GM10248 (cell line): ENCODE data around the gene IL17RB.

Experiments
- CTCF ChIA-PET: fragments of 300-600 bp; sonication (Branson Sonifier 250); formaldehyde crosslinking; extraction: SDS; loops from one replicate; lab custom pipeline; 2021; ENCODE audit warnings: antibody characterized with exemption; lab: Yijun Ruan, JAX
- POLR2A ChIA-PET: fragments of 350-650 bp; sonication (Branson Sonifier 250); formaldehyde crosslinking; extraction: SDS; loops from one replicate; lab custom pipeline; 2020; ENCODE audit warnings: antibody characterized with exemption; lab: Yijun Ruan, JAX
- DNase-seq: peaks from one replicate; pipeline ENCODE4 v3.0.0; 2012; ENCODE audit errors: extremely low spot score
- CTCF ChIP-seq: IDR thresholded peaks from 2 replicates; pipeline ENCODE4 v1.5.1; 2012; ENCODE audit warnings: mild to moderate bottlenecking, low read depth; ENCODE audit errors: extremely low read depth, missing control alignments, control extremely low read depth

IL17RB gene

DNA sequence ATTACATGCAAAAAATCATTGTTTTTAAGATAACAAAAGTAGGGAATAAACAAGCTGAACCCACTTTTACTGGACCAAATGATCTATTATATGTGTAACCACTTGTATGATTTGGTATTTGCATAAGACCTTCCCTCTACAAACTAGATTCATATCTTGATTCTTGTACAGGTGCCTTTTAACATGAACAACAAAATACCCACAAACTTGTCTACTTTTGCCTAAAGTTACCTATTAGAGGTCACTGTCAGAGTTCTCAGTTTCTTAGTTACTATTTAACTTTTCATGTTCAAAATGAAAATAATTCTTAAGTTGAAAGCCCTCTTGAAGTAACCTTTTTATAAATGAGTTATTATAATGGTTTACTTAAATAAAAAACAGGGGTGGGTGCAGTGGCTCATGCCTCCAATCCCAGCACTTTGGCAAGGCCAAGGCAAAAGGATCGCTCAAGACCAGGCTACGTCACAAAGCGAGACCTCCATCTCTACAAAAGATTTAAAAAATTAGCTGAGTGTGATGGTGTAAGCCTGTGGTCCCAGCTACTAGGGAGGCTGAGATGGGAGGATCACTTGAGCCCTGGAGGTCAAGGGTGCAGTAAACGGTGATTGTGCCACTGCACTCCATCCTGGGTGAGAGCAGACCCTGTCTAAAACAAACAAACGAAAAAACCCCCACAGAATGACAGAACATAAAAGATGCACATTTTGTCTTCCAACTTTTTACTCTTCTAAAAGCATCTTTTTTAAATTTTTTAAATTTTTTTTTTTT lies 19.5 kb downstream of the IL17RB start:
- DNase-seq, result no peak
- POLR2A ChIA-PET, result no interaction called here
- CTCF ChIA-PET, result interaction anchor here (1.9 kb wide), 1 partner anchor 13 kb away, joined by 5 read pairs; no protein-coding TSS in a partner anchor
- TF ChIP-seq CTCF, result no peak

DNA sequence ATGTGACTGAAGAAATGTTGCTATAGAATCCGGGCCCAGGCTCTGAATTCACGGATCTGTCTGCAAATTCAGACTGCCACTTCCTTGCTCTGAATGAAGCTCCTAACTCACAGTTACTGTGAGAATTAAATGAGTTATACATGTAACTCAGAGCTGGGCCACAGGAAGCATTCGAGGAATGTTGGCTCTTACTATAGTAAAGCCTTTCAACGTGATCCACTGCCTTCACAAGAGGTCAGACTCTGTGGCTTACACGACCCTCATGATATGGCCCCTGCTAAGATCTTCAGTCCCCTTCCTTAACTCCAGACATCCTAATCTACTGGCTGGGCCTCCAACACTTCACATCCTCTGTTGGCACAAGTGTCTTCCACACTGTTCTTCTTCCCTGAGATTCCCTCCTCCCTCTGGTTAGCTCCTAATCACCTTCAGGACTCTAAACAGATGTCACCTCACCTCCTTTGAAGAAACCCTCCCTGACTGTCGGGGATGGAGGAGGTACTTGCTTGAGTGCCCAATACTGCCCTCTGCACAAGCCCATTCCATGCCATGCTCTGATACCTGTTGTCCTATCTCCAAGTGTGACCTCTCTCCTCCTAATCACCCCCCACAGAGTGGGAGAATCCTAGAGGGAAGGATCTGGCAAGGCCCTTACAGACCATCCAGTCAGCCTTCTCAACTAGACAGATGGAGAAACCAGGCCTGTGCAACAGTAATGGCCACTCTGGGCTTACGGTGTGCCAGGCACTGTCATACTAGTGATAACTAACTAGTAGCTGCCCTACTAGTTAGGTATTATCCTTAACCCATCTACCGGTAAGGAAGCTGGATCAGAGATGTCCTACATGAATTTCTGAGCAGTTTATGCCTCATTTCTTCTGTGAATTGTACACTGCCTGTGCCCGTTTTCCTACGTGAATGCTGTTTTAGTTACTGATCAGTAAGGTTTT lies 34.3 kb downstream of the IL17RB start:
- POLR2A ChIA-PET, result interaction anchor here (0.6 to 1.2 kb wide), 2 partner anchors 11 kb away, joined by 3 to 4 read pairs; no protein-coding TSS in a partner anchor
- CTCF ChIA-PET, result interaction anchor here (0.9 kb wide), 1 partner anchor 17 kb away, joined by 3 read pairs; no protein-coding TSS in a partner anchor
- no peak for TF ChIP-seq CTCF
- no peak for DNase-seq

DNA sequence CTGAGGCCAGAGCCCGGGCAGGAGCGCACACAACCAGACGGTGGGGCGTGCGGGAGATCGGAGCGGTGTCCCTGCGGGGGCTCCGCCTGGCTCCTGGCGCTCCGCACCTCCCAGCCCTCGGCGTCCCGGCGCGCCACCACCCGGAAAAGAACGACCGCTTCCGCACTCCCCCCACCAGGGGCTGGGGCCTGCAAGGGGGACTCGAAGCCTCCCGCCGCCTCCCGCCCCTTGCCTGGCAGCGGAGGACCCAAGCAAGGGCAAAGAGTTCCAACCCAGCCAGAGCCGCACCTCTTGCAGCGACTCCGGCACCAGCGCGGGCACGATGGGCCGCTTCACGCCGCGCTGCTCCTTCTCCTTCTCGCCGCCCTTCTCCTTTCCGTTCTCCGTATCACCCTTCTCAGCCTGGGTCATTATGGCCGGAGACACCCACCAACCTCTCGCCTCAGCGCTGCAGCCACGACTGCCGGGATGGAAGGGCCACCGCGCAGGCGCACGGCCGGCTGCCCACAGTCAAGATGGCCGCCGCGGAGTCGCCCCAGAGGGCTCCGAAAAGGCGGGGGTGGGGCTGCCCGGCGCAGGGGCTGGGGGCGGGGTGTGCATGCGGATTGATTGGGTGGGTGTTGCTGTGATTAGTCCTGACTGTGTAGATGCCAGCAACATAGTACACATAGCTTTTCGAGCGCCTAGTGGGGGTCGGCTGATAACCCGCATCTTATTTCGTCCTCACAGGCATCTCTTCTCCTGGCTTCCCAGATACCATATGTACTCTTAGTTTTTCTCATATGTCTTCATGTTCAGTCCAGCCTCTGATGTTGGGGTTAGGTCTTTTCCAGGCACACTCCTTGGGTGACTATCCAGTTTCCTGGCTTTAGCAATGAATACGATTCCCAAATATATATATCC lies 35.6 kb downstream of the IL17RB start, which contains the start of gene ACTR8:
TSS of gene ACTR8 (minus strand) at position 462 of the 903 bp plus-strand sequence. CDS start at position 411, 51 bp downstream.
- ChIA-PET POLR2A (interaction anchor here (1.2 kb wide), 1 partner anchor 10 kb away, joined by 4 read pairs; no protein-coding TSS in a partner anchor), CTCF (no interaction called here)
- TF ChIP-seq CTCF, result no peak
- peak; percentile 94 for DNase-seq

DNA sequence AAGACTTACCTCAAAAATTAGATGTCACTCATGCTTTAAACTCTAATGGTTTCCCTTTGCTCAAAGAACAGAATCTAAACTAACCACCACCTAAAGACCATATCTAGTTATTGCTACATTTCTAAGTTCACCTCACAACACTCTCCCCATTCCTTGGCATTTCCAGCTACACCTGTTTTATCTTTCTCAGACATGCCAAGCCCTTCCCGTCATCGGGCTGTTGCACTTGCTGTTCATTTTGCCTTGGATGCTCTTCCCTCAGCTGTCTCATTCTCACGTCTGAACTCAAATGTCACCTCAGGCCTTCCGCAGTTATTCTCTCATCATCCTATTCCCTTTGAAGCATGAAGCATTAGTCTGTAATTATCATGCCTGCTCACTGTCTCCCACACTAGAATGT lies 36.6 kb downstream of the IL17RB start:
- POLR2A ChIA-PET, result no interaction called here
- no peak for TF ChIP-seq CTCF
- DNase-seq, result no peak
- CTCF ChIA-PET, result no interaction called here

- TF ChIP-seq CTCF, result no peak
- no peak for DNase-seq
- POLR2A ChIA-PET, result no interaction called here
Measured at GRCh38 chr3:53884623-53885022, 38.3 kb downstream of the IL17RB start.

More at GRCh38 chr3:53884623-53885022, 38.3 kb downstream of the IL17RB start:
- CTCF ChIA-PET, result interaction anchor here (1.5 kb wide), 1 partner anchor 15 kb away, joined by 3 read pairs; no protein-coding TSS in a partner anchor
